Measurements from ENCODE around the gene MAGEA8. TPM values are rescaled to one million over a fixed set of nuclear protein-coding genes. Genes with fewer than 3 reads are reported as not detected.
"Not testable (repeated sequence)": the region's sequence is repeated elsewhere in the genome, so short reads cannot be mapped to it uniquely, and the experiment has no call there.

The MAGEA8 gene
- total RNA-seq, 6 donors from 2014 or later, result not detected

DNA sequence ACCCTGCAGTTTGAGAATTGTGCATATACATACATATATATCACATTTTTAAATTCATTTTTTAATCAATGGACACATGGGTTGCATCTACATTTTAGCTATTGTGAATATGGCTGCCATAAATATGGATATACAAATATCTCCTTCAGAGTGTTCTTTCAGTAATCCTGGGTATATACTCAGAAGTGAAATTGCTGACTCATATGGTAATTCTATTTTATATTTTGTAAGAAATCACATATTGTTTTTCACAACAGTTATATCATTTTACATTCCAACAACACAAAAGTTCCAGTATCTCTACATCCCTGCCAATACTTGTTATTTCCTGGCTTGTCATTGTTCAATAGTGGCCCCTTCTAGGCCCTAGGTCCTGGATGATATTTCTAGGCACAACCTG is 27.7 kb downstream of the MAGEA8 start:
- Histone ChIP-seq H3K27me3 (no peaks in the 10 kb centered on the region), H3K27ac (no peak overlapping the region), H3K9me3 (no peaks in the 10 kb centered on the region), H3K4me1 (no peaks in the 10 kb centered on the region), H3K36me3 (no peaks in the 10 kb centered on the region), H3K4me3 (no peak overlapping the region)
- TF ChIP-seq POLR2A (IDR thresholded peaks at IDR 0.05) (no peak), EP300 (IDR thresholded peaks at IDR 0.05) (no peak)
- ATAC-seq (ENCODE audit: low FRiP score in 2 of 2) (no peak), DNase-seq (no peak)

DNA sequence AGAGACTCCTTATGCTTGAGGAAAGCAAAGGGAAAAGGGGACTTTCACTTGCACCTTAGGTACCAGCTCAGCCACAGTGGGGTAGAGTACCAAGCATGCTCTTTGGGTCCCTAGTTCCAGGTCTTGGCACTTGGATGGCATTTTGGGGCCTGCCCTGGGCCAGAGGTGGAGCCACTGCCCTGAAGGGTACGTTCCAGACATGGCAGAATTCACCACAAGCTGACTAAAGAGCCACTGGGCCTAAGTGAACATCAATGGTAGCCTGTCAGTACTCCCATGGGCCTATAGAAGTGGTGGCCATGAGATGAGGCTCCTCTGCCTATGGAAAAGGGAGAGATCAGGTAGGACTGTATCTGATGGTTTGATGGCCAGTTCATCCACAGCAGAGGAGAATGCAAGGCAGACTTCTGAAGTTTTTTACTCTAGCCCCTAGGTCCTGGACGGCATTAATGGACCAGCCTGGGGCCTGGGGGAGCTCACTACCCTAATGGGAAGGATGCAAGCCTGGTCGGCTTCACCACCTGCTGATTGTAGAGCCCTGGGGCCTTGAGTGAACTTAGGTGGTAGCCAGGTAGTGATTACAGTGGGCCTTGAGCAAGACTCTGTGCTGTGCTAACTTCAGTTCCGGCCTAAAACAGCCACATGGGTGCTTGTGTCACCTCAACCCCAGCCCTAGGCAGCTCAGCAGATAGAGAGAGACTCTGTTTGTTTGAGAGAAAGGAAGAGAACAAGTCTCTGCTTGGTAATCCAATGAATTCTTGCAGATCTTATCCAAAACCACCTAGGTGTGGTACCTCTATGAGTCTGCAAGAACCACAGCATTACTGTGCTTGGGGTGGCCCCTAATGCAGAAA is 28.6 kb downstream of the MAGEA8 start:
- no peaks in the 10 kb centered on the region for H3K9me3 ChIP-seq
- no peaks in the 10 kb centered on the region for H3K36me3 ChIP-seq
- 83 to 100% methylated on average over 4 of the region's 4 CpGs for WGBS, 2 donors
- no peak overlapping the region for H3K27ac ChIP-seq
- no peaks in the 10 kb centered on the region for H3K4me1 ChIP-seq
- no peak overlapping the region for H3K4me3 ChIP-seq
- DNase-seq (no peak), ATAC-seq (ENCODE audit: low FRiP score in 2 of 2) (peak in 1 of 2 donors; percentile 70)
- no peaks in the 10 kb centered on the region for H3K27me3 ChIP-seq
- TF ChIP-seq POLR2AphosphoS5 (IDR thresholded peaks at IDR 0.05) (no peak), EP300 (IDR thresholded peaks at IDR 0.05) (no peak), POLR2A (IDR thresholded peaks at IDR 0.05) (no peak)
- TF ChIP-seq, protein P1, sequence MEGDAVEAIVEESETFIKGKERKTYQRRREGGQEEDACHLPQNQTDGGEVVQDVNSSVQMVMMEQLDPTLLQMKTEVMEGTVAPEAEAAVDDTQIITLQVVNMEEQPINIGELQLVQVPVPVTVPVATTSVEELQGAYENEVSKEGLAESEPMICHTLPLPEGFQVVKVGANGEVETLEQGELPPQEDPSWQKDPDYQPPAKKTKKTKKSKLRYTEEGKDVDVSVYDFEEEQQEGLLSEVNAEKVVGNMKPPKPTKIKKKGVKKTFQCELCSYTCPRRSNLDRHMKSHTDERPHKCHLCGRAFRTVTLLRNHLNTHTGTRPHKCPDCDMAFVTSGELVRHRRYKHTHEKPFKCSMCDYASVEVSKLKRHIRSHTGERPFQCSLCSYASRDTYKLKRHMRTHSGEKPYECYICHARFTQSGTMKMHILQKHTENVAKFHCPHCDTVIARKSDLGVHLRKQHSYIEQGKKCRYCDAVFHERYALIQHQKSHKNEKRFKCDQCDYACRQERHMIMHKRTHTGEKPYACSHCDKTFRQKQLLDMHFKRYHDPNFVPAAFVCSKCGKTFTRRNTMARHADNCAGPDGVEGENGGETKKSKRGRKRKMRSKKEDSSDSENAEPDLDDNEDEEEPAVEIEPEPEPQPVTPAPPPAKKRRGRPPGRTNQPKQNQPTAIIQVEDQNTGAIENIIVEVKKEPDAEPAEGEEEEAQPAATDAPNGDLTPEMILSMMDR (IDR thresholded peaks at IDR 0.05), result no peak

DNA sequence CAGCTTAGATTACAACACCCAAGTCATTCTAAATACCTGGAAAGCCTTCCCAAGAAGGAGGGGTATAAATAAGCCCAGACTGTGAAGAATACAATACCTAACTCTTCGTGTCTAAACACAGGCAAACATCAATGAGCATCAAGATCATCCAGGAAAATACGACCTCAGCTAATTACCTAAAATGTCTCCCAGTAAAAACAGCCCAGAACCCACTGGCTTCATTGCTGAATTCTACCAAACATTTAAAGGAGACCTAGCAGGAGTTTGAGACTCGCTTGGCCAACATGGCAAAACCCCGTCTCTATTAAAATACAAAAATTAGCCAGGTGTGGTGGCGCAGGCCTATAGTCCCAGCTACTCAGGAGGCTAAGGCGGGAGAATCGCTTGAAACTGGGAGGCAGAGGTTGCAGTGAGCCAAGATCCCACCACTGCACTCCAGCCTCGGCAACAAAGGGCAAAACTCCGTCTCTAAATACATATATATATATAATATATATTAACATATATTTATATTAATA is 29.3 kb downstream of the MAGEA8 start:
- H3K4me1 ChIP-seq, result no peaks in the 10 kb centered on the region
- 91 to 96% methylated on average over 7 to 9 of the region's 9 CpGs for WGBS, 2 donors
- no peak overlapping the region for H3K4me3 ChIP-seq
- no peak overlapping the region for H3K27ac ChIP-seq
- H3K36me3 ChIP-seq, result no peaks in the 10 kb centered on the region
- DNase-seq (no peak), ATAC-seq (ENCODE audit: low FRiP score in 2 of 2) (no peak)
- no peak for TF ChIP-seq POLR2AphosphoS5 (IDR thresholded peaks at IDR 0.05)
- TF ChIP-seq POLR2A (IDR thresholded peaks at IDR 0.05), result no peak
- TF ChIP-seq, protein P1 (IDR thresholded peaks at IDR 0.05), result no peak
- no peak for TF ChIP-seq EP300 (IDR thresholded peaks at IDR 0.05)
- no peaks in the 10 kb centered on the region for H3K9me3 ChIP-seq
- H3K27me3 ChIP-seq, result no peaks in the 10 kb centered on the region

DNA sequence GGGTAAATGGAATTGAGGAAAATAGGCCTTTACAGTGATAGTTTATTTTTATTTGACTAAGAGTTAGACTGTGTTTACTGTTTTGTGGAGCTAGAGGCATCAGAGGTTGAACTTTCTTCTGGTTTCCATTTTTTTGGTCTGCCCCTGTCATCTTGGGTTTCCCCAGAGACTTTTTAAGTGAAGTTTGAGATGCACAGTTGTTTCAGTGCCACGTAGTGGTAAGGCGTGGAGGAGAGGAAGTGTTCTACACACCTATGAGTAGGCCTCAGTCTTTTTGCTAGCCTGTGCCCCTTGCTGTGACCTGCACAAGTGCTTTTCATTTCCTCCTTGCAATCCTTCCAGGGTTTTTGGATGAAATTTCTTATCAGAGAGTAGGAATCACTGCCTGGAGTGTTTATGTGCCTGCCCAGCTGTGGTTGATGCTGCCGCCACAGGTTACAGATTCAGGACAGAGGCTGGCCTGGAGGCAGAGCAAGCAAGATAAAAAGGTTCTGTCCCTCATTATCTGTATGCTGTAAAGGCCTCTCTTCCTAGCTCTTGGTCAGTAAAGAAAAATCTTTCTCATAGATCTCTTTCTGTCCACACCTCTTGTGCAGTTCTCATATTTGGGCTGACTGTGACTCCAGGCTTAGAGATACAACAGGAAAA is 35.9 kb downstream of the MAGEA8 start:
- no peak for ATAC-seq (ENCODE audit: low FRiP score in 2 of 2)
- 74 to 90% methylated on average over 3 of the region's 3 CpGs for WGBS, 2 donors

DNA sequence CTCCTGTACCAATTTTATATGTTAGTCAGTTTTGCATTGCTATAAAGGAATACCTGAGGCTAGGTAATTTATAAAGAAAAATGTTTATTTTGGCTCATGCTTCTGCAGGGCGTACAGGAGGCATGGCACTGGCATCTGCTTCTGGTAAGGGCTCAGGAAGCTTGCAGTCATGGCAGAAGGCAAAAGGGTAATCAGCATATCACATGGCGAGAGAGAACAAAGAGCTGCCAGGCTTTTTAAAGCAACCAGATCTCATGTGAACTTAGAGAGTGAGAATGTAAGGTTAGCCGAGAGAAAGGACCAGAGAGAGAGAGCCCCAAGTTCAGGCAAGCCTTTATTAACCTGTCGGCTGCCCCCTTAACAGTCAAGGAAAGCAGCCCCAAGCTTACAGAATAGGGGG is 42.9 kb downstream of the MAGEA8 start:
- not testable (repeated sequence) for H3K36me3 ChIP-seq; H3K27ac ChIP-seq; H3K4me3 ChIP-seq; ATAC-seq (ENCODE audit: low FRiP score in 2 of 2); DNase-seq; H3K4me1 ChIP-seq; H3K27me3 ChIP-seq; H3K9me3 ChIP-seq
- WGBS, 2 donors, result no CpG with 5 or more reads among the region's 4 CpGs

More for the DNA sequence above, 35.9 kb downstream of the MAGEA8 start:
- no peak overlapping the region for H3K4me3 ChIP-seq
- DNase-seq, result no peak
- no peaks in the 10 kb centered on the region for H3K27me3 ChIP-seq
- no peaks in the 10 kb centered on the region for H3K4me1 ChIP-seq
- no peak for TF ChIP-seq POLR2A (IDR thresholded peaks at IDR 0.05)
- no peak for TF ChIP-seq EP300 (IDR thresholded peaks at IDR 0.05)
- no peak for TF ChIP-seq POLR2AphosphoS5 (IDR thresholded peaks at IDR 0.05)
- TF ChIP-seq, protein P1 (IDR thresholded peaks at IDR 0.05), result no peak
- no peaks in the 10 kb centered on the region for H3K36me3 ChIP-seq
- H3K9me3 ChIP-seq, result no peaks in the 10 kb centered on the region
- no peak overlapping the region for H3K27ac ChIP-seq

DNA sequence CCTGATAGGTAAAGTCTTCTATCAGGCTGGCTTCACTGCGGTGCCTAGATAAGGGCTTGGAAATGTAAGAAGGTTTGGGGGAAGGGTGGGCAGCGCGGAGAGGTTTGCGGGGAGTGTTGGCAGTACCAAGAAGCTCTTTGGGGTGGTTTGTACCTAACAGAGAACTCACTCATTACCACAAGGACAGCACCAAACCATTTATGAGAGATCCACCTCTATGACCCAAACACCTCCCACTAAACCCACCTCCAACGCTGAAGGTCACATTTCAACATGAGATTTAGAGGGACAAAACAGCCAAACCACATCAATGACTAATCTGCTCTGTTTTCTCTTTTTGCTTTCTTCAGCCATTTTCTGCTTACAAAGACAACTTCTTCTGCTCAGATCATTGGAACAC is 43.5 kb downstream of the MAGEA8 start:
- H3K4me1 ChIP-seq; H3K4me3 ChIP-seq; H3K9me3 ChIP-seq; ATAC-seq (ENCODE audit: low FRiP score in 2 of 2); H3K27ac ChIP-seq; H3K36me3 ChIP-seq; DNase-seq; H3K27me3 ChIP-seq: not testable (repeated sequence)
- no CpG with 5 or more reads among the region's 5 CpGs for WGBS, 2 donors

DNA sequence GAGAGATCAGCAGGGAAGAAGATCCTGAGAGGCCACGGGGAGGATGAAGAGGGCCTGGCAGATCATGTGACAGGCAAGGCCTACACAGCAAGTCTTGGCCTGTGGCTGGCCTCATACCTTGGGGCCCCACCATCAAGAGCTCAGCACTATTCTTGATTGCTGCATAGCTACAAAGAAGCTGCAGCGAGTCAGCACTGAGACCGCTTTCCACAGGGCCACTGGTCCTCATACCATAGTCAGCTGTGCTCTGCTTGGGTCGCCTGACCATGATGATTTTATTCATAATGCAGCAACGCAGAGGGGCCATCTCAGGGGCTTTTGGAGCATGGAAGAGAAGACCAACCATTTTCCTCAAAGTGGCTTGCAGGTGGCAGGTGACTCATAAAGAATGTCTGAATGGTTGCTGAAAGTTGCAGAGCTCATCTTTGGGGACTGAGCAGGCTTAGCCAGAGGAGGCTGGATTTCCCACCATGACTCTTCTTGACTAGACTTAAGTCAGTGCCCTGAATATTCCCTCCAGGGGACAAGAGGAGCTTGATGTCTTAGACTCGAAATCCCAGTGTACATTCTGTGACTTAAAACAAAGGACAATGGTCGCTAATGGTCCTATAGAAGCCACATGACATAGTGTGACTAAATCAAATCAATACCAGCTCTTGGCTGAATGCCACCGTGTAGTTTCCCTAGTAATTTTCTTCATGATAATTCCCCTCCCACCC is 46.4 kb downstream of the MAGEA8 start:
- 80% methylated on average over 1 of the region's 8 CpGs; no CpG with 5 or more reads in 1 of the 2 donors for WGBS, 2 donors
- ATAC-seq (ENCODE audit: low FRiP score in 2 of 2), result not testable (repeated sequence)

DNA sequence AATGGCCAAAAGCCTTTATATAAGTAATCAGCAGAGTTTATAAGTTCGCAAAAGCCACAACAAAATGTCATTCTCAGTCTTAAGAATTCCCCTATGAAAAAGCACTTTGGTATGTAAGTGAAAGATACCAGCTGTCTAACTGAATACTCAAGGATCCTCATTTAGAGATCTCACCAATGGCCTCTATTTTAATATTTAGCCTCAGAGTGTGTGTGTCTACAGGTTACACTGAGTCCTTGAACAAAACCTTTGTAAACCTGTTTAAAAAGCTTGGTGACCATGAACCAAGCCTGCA is 46.9 kb downstream of the MAGEA8 start:
- not testable (repeated sequence) for ATAC-seq (ENCODE audit: low FRiP score in 2 of 2); H3K4me3 ChIP-seq; H3K4me1 ChIP-seq; H3K27ac ChIP-seq; H3K9me3 ChIP-seq; H3K27me3 ChIP-seq; DNase-seq; H3K36me3 ChIP-seq
- WGBS, 2 donors, result no CpG with 5 or more reads among the region's 1 CpG

More for the DNA sequence above, 46.4 kb downstream of the MAGEA8 start:
- not testable (repeated sequence) for H3K36me3 ChIP-seq, DNase-seq, H3K4me1 ChIP-seq, H3K4me3 ChIP-seq, H3K27me3 ChIP-seq, H3K9me3 ChIP-seq, H3K27ac ChIP-seq

DNA sequence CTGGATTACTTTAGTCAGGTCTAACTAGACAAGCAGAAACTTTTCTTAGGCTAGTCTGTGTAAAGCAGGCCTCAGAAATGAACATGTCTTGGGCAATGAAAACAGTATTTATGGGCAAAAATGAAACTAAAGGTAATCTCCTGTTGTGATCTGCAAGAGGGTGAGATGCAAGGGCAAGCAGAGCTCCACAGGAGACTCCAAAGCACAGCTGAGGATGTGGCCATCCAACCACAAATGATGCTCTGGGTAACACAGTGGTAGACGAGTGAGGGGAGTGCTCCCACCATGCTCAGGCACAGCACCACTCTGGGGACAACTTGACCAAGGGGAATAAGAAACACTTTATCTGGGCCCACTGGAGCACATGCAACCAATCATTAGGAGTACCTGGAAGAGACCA is 47.7 kb downstream of the MAGEA8 start:
- ATAC-seq (ENCODE audit: low FRiP score in 2 of 2); H3K27ac ChIP-seq; H3K36me3 ChIP-seq; H3K4me3 ChIP-seq; H3K27me3 ChIP-seq; H3K9me3 ChIP-seq; DNase-seq; H3K4me1 ChIP-seq: not testable (repeated sequence)
- 71 to 100% methylated on average over 1 of the region's 1 CpG for WGBS, 2 donors
